ENCODE data around the gene DPH6.

GRCh38 chr15:35484231-35484945 is 61.6 kb downstream of the DPH6 start:
- no peak for TF ChIP-seq CTCF (IDR thresholded peaks at IDR 0.05 in 4 of 5, conservative IDR thresholded peaks at IDR 0.05 in 1 of 5)
- TF ChIP-seq POLR2A (IDR thresholded peaks at IDR 0.05): no peak
